Right lobe of liver (tissue), 6 donors: ENCODE measurements around the gene CNGB1. TPM values are rescaled to one million over a fixed set of nuclear protein-coding genes. Genes with fewer than 3 reads are reported as not detected.
"Not testable (repeated sequence)": the region's sequence is repeated elsewhere in the genome, so short reads cannot be mapped to it uniquely, and the experiment has no call there.

Experiments
- ATAC-seq, 4 donors: fragments of 200-7000 bp; cut with Tn5 transposase; one replicate each; pipeline ENCODE4 v1.9.1; 2020; ENCODE audit warnings: mild to moderate bottlenecking in 4 of 4, moderate library complexity in 4 of 4
- DNase-seq, 3 donors: peaks; one replicate each; pipeline ENCODE4 v3.0.0-alpha.2; 2020
- H3K27ac ChIP-seq, 3 donors: fragments of 200-600 bp; one replicate each; pipeline ENCODE4 v1.8.0; 2022
- H3K27me3 ChIP-seq, 2 donors: fragments of 200-600 bp; one replicate each; pipeline ENCODE4 v1.8.0; 2022
- H3K36me3 ChIP-seq, 4 donors: fragments of 200-600 bp; sonication (generic) in 1 of 4; one replicate each; pipeline versions ENCODE4 v1.5.1 to v1.8.0; 2017 to 2022; ENCODE audit warnings: control low read depth in 1 of 4
- H3K4me1 ChIP-seq, 4 donors: fragments of 200-600 bp; sonication (generic) in 1 of 4; one replicate each; pipeline versions ENCODE4 v1.5.1 to v1.8.0; 2017 to 2022; ENCODE audit warnings: control low read depth in 1 of 4
- H3K4me3 ChIP-seq, 3 donors: fragments of 200-600 bp; one replicate each; pipeline ENCODE4 v1.8.0; 2022
- H3K9me3 ChIP-seq, 4 donors: fragments of 200-600 bp; sonication (generic) in 1 of 4; one replicate each; pipeline versions ENCODE4 v1.5.1 to v1.8.0; 2017 to 2022; ENCODE audit warnings: control low read depth in 1 of 4
- CTCF ChIP-seq, 4 donors: fragments of 200-600 bp in 3 of 4; fragments of 450-650 bp in 1 of 4; IDR thresholded peaks; one replicate each; pipeline versions ENCODE4 v1.5.1 to v1.8.0; 2016 to 2022; ENCODE audit warnings: antibody characterized with exemption in 4 of 4, mild to moderate bottlenecking in 2 of 4
- POLR2A ChIP-seq: fragments of 450-650 bp; IDR thresholded peaks from one replicate; pipeline ENCODE4 v1.6.1; 2017; ENCODE audit warnings: antibody characterized with exemption, mild to moderate bottlenecking
- WGBS: methylation state at CpG from one replicate; pipeline ENCODE4 v1.1.6; 2018; ENCODE audit warnings: low coverage, low lambda C conversion rate; ENCODE audit not compliant: insufficient coverage; ENCODE audit errors: missing lambda C conversion rate; 5-methylcytosine and 5-hydroxymethylcytosine counted together
- intact Hi-C, 2 donors: fragments of 100-400 bp; cut with DNase I; formaldehyde crosslinking; loops; one replicate each; pipeline versions ENCODE4 v1.11.2 to v1.14.1; 2022
- total RNA-seq, 6 experiments: library from RNA; depleted of rRNA in 2 of 6; stranded (reverse); fragments of >200 nt in 2 of 6; fragmentation: NEBNext Ultra II Directional in 3 of 6; extraction: Animal tissue kit (Norgen Biotek cat#: 25700) in 3 of 6; gene quantifications; one replicate each; pipeline versions ENCODE4 v1.1.0 to v1.2.4, GENCODE V29; 2016 to 2023
- donor health status: DM: no; HTN: yes; CAD: no.
- donor health status: DM: no; HTN: no; CAD: no.
- donor health status: DM: no; HTN: no; CAD: no.
- donor health status: DM: no; HTN: yes; CAD: no.
- donor health status: DM: no; HTN: yes; CAD: no.

The CNGB1 gene
- total RNA-seq, 6 experiments from 2014 or later, result not detected

GRCh38 chr16:57897053-57897784 lies 73.7 kb downstream of the CNGB1 start:
- H3K27me3 ChIP-seq, result no peaks in the 10 kb centered on the region
- no peaks in the 10 kb centered on the region for H3K36me3 ChIP-seq
- no peak for DNase-seq
- H3K27ac ChIP-seq, result no peak overlapping the region
- no peak for ATAC-seq
- H3K4me3 ChIP-seq, result no peak overlapping the region
- 95% methylated on average over 8 of the region's 18 CpGs for WGBS
- intact Hi-C loops, result no loop called here
- TF ChIP-seq CTCF (IDR thresholded peaks at IDR 0.05), result no peak
- H3K4me1 ChIP-seq, result peaks cover 0 to 42% (median 24%) of the 10 kb centered on the region in 4 donors
- H3K9me3 ChIP-seq, result no peaks in the 10 kb centered on the region

- intact Hi-C loops, DNase-seq, H3K36me3 ChIP-seq, H3K9me3 ChIP-seq, ATAC-seq, H3K27me3 ChIP-seq: not testable (repeated sequence)
- 49% methylated on average over 3 of the region's 3 CpGs for WGBS
- Histone ChIP-seq H3K4me1 (peaks cover 0 to 58% (median 38%) of the 10 kb centered on the region in 4 donors), H3K27ac (peak overlapping the region; percentile 87 to 96 (median 95)), H3K4me3 (peak overlapping the region in 1 of 3 donors; percentile 10)
- peak in 1 of 4 donors; percentile 4 for TF ChIP-seq CTCF (IDR thresholded peaks at IDR 0.05)
Observed at GRCh38 chr16:57895081-57895547, 75.8 kb downstream of the CNGB1 start.

GRCh38 chr16:57894390-57895080 lies 76.4 kb downstream of the CNGB1 start:
- intact Hi-C loops, result no loop called here
- peak; percentile 57 to 79 (median 69) for ATAC-seq
- peak overlapping the region in 1 of 3 donors; percentile 10 for H3K4me3 ChIP-seq
- no peaks in the 10 kb centered on the region for H3K36me3 ChIP-seq
- WGBS, result 22% methylated on average over 10 of the region's 10 CpGs
- H3K9me3 ChIP-seq, result no peaks in the 10 kb centered on the region
- TF ChIP-seq POLR2A (peak; percentile 45), CTCF (IDR thresholded peaks at IDR 0.05) (no peak)
- DNase-seq, result peak in 2 of 3 donors; percentile 60 to 67
- H3K27me3 ChIP-seq, result no peaks in the 10 kb centered on the region
- H3K4me1 ChIP-seq, result peaks cover 0 to 60% (median 39%) of the 10 kb centered on the region in 4 donors
- H3K27ac ChIP-seq, result peak overlapping the region; percentile 87 to 96 (median 95)

GRCh38 chr16:57893559-57894389 lies 77.2 kb downstream of the CNGB1 start:
- H3K27me3 ChIP-seq, result no peaks in the 10 kb centered on the region
- peak; percentile 67 to 83 (median 82) for DNase-seq
- peak; percentile 38 for TF ChIP-seq POLR2A
- no peak for TF ChIP-seq CTCF (IDR thresholded peaks at IDR 0.05)
- WGBS, result 7% methylated on average over 15 of the region's 17 CpGs
- H3K4me1 ChIP-seq, result peaks cover 0 to 66% (median 41%) of the 10 kb centered on the region in 4 donors
- H3K4me3 ChIP-seq, result peak overlapping the region in 2 of 3 donors; percentile 10 to 14
- intact Hi-C loops, result no loop called here
- H3K27ac ChIP-seq, result peak overlapping the region; percentile 87 to 96 (median 95)
- no peaks in the 10 kb centered on the region for H3K36me3 ChIP-seq
- ATAC-seq, result peak; percentile 51 to 66 (median 65)
- H3K9me3 ChIP-seq, result no peaks in the 10 kb centered on the region
